Measurements from ENCODE around the gene COL5A2.

- TF ChIP-seq CTCF (IDR thresholded peaks at IDR 0.05; ENCODE audit: low read depth, low read length) = no peak
- TF ChIP-seq EZH2phosphoT487 (IDR thresholded peaks at IDR 0.05; ENCODE audit: low read depth) = no peak
These were observed 107.5 kb downstream of the COL5A2 start for GRCh38 chr2:189072036-189072435.
